GM19395 (cell line): ENCODE measurements around the gene SAMD11.

Source experiments
- ATAC-seq: cut with Tn5 transposase; IDR thresholded peaks from one replicate; pipeline ENCODE4 v1.9.1; 2021; ENCODE audit warnings: mild to moderate bottlenecking, moderate library complexity; ENCODE audit not compliant: unreplicated experiment

SAMD11 gene

GRCh38 chr1:932173-932510 is 8.4 kb downstream of the SAMD11 start:
- no peak for ATAC-seq

GRCh38 chr1:932776-933602 is 9.3 kb downstream of the SAMD11 start:
- ATAC-seq: no peak

DNA sequence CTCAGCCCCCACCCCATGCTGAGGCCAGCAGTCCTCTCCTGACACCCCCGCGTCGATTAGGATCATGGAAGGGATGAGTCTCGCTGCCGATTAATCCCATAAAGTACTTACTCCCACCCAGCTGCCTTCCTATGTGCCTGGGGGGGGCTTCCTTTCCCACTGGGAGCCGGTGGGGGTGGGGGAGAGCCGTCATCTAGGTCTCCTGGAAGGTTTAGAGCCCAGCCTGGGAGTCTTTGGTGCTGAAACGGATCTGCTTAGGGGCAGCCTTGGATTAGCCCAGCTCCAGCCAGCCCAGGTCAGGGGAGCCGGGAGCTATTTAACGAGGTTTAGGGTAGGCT is 9.8 kb downstream of the SAMD11 start:
- no peak for ATAC-seq

- no peak for ATAC-seq
Measured at GRCh38 chr1:934991-935750, 11.4 kb downstream of the SAMD11 start.

- no peak for ATAC-seq
Measured at GRCh38 chr1:935751-936231, 12.1 kb downstream of the SAMD11 start.

GRCh38 chr1:936348-937264 is 12.9 kb downstream of the SAMD11 start:
- ATAC-seq: no peak

GRCh38 chr1:937521-937920 is 13.8 kb downstream of the SAMD11 start:
- no peak for ATAC-seq

DNA sequence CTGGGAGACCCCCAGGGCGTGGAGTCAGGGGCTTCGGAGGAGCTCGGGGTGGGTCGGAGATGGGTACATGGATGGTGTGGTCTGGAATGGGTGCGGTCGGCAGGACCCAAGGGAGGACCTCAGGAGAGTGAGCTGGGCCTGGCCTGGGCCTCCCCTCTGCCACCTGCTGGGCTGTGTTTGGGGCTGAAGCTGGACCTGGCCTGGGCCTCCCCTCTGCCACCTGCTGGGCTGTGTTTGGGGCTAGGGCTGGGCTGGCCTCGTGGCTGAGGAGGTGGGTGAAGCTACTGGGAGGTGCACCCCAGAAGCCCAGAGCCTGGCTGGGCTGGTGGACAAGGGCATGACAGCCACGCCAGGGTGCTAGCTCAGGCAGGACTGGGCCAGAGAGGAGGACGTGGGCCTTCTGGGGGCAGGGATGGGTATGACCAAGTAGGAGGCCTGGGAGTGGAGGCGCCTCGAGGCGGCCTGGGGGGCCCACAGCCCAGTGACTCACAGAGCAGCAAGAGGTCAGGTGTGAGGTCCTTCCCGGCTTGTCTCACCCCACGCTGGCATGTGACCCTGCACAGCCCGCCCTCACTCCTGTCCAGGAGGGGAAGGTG is 14.5 kb downstream of the SAMD11 start:
- no peak for ATAC-seq

DNA sequence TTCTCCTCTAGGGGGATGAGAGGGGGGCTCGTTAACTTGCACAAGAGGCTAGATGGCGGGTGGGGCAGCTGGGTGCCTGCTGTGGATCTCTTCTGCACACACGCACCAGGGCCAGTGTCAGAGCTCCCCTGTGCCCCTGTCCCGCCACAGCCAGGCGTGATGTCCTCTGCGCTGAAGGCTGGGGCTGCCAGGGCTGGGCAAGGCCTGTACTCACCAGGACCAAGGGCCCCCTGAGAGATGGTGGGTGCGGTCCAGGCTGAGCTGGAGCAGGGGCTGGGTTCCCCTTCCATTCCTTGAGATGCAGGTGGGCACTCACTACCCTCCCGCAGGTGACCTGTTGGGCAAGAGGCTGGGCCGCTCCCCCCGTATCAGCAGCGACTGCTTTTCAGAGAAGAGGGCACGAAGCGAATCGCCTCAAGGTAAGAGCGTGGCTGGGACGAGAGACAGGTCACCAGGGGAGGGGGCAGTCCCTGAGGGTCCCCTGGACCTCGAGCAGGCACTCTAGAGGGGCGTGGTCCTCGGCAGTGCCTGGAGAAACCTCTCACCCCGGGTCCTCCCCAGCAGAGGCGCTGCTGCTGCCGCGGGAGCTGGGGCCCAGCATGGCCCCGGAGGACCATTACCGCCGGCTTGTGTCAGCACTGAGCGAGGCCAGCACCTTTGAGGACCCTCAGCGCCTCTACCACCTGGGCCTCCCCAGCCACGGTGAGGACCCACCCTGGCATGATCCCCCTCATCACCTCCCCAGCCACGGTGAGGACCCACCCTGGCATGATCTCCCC is 15.2 kb downstream of the SAMD11 start:
- no peak for ATAC-seq

DNA sequence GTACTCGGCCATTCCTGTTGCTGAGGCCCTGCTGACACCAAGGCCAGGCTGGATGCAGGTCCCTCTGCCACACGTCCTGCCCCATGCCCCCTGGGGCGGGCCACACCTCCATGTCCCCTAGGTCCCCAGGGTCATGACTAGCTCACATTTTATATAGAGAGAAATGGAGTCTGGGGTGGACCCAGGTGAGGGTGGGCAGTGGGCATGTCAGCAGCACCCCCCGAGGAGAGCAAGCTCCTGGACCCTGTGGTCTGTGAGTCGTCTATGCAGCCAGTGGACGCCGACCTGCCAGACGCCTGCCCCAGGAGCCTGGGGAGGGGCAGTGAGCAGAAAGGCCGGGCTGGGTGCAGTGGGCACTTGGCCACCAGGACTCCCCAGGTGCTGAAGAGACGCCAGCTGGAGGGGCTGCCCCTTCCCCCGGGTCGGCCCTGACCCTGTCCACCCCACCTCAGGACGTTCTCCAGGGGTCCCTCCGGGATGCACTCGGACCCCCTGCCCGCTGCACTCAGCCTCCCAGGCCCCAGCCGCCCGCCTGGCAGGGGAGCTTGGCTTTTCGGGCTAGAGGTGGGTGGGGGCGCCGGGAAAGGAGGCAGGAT is 15.9 kb downstream of the SAMD11 start:
- no peak for ATAC-seq

DNA sequence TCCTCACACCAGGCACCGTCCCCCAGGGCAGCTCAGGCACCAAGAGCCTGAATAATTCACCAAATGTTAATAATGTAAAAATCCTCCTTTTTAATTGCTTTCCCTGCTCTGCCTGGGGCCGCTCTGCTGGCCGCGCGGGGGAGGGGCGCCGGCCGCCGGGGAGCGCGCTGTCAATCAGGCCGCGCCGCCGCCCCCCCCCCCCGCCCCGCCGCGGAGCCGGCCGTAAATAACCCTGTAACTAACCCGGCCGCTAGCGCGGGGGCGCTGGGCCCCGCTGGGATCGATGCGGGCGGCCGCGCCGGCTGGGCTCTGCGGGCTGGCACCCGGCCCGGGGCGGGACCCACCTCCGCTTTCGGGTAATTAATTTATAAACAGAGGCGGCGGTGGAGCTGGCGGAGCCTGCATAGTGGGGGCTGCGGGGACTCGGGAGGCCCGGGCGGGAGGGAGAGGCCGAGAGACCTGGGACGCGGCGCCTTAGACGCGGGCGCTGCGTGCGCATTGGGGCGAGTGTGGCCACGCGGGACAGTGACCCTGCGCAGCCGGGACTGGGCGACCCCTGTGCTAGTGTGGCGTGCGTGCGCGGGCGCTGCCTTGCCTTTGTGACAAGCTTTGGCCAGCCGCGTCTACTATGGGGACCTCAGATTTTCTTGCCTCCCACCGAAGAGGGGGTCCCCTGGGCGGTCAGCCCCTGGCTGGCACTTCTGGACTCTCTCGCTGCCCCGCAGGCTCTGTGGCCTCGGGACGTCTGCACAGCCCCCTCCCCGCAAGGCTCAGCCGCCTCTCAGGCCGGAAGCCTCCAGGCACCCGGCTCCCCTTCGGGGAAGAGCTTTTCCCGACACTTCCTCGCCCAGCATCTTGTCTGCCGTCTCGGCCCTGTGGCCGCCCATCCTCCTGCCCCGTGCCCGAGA is 16.6 kb downstream of the SAMD11 start:
- ATAC-seq: no peak

DNA sequence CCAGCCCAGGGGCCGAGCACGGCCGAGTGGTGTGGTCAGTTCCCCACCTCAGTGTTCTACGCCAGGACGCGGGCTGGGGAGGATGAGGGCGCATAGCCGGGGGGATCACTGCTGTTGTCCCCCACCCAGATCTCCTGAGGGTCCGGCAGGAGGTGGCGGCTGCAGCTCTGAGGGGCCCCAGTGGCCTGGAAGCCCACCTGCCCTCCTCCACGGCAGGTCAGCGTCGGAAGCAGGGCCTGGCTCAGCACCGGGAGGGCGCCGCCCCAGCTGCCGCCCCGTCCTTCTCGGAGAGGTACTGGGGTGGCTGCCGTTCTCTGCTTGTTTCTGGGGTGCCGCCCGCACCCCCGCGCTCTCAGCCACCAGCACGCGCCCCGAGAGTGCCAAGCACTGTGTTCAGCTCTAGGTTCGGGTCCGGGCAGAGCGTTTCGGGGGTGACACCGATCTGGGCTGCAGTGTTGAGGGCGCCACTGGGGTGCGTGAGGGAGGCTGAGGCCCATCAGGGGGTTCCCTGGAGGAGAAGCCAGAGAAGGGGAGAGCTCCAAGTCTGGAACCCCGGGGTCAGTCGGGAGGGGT is 17.4 kb downstream of the SAMD11 start:
- ATAC-seq: no peak

- ATAC-seq: no peak
Measured at GRCh38 chr1:941588-942383, 18.1 kb downstream of the SAMD11 start.

DNA sequence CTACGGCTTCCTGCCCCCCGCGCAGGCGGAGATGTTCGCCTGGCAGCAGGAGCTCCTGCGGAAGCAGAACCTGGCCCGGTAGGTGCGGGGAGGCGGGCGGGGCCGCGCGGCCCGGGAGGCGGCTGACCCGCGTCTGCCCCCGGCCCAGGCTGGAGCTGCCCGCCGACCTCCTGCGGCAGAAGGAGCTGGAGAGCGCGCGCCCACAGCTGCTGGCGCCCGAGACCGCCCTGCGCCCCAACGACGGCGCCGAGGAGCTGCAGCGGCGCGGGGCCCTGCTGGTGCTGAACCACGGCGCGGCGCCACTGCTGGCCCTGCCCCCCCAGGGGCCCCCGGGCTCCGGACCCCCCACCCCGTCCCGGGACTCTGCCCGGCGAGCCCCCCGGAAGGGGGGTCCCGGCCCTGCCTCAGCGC is 18.7 kb downstream of the SAMD11 start:
- no peak for ATAC-seq

DNA sequence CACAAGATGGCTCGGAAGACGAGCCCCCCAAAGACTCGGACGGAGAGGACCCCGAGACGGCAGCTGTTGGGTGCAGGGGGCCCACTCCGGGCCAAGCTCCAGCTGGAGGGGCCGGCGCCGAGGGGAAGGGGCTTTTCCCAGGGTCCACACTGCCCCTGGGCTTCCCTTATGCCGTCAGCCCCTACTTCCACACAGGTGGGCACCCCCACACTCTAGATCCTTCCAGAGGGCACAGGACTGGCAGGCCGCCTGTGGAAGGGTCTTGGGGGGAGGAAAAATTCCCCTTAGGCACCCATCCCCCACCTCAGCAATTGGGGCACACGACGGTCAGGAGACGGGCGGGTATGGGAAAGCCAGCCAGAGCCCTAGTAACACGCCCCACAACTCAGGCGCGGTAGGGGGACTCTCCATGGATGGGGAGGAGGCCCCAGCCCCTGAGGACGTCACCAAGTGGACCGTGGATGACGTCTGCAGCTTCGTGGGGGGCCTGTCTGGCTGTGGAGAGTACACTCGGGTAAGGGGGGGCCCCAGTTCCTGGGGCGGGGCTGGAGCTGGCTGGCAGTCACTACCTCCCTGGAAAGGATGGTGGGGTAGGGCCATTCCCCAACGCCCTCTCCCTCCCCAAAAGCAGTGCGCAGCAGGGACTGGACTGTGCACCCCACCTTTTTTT is 19.3 kb downstream of the SAMD11 start:
- no peak for ATAC-seq

GRCh38 chr1:943545-944340 is 20.0 kb downstream of the SAMD11 start:
- ATAC-seq: no peak
